Brain pericyte (primary cell): ENCODE measurements around the gene AKT2.

ENCODE experiments used
- DNase-seq: peaks from one replicate; pipeline ENCODE4 v3.0.0-alpha.2; 2012; ENCODE audit warnings: low read depth, low spot score

AKT2 gene

GRCh38 chr19:40274585-40275544 is 10.3 kb downstream of the AKT2 start:
- no peak for DNase-seq

GRCh38 chr19:40273469-40274360 is 11.4 kb downstream of the AKT2 start:
- no peak for DNase-seq

- DNase-seq = no peak
Observed at GRCh38 chr19:40272261-40272660, 12.9 kb downstream of the AKT2 start.

- no peak for DNase-seq
Observed at GRCh38 chr19:40271706-40272105, 13.4 kb downstream of the AKT2 start.

- no peak for DNase-seq
Observed at GRCh38 chr19:40270362-40271089, 14.6 kb downstream of the AKT2 start.

GRCh38 chr19:40269216-40269940 is 15.8 kb downstream of the AKT2 start:
- no peak for DNase-seq

- DNase-seq = no peak
Observed at GRCh38 chr19:40267601-40267997, 17.5 kb downstream of the AKT2 start.

GRCh38 chr19:40266912-40267600 is 18.1 kb downstream of the AKT2 start:
- no peak for DNase-seq

GRCh38 chr19:40266119-40266518 is 19.0 kb downstream of the AKT2 start:
- DNase-seq = no peak

- no peak for DNase-seq
Observed at GRCh38 chr19:40265763-40266099, 19.4 kb downstream of the AKT2 start.

- DNase-seq = no peak
Observed at GRCh38 chr19:40265055-40265762, 19.9 kb downstream of the AKT2 start.

- no peak for DNase-seq
Observed at GRCh38 chr19:40264314-40265054, 20.7 kb downstream of the AKT2 start.

- no peak for DNase-seq
Observed at GRCh38 chr19:40263440-40264313, 21.5 kb downstream of the AKT2 start.

GRCh38 chr19:40262422-40262821 is 22.7 kb downstream of the AKT2 start:
- DNase-seq = no peak

GRCh38 chr19:40261631-40262030 is 23.5 kb downstream of the AKT2 start:
- DNase-seq = no peak

- DNase-seq = no peak
Observed at GRCh38 chr19:40257096-40257517, 28.0 kb downstream of the AKT2 start.

- no peak for DNase-seq
Observed at GRCh38 chr19:40256512-40256911, 28.6 kb downstream of the AKT2 start.

- DNase-seq = no peak
Observed at GRCh38 chr19:40255619-40256166, 29.5 kb downstream of the AKT2 start.
